Measurements from ENCODE around the gene CD96.
A peak's percentile ranks its signal among the peaks of the same experiment; 100 is the strongest.
"Not testable (repeated sequence)": the region's sequence is repeated elsewhere in the genome, so short reads cannot be mapped to it uniquely, and the experiment has no call there.

Gene CD96

GRCh38 chr3:111630638-111631037 lies 88.6 kb downstream of the CD96 start:
- DNase-seq = not testable (repeated sequence)

GRCh38 chr3:111635403-111635802 lies 93.4 kb downstream of the CD96 start:
- DNase-seq = no peak

GRCh38 chr3:111636366-111636885 lies 94.4 kb downstream of the CD96 start:
- no peak for DNase-seq

- no peak for DNase-seq
Measured at GRCh38 chr3:111639316-111639715, 97.3 kb downstream of the CD96 start.

- no peak for DNase-seq
Measured at GRCh38 chr3:111648991-111649579, 107.1 kb downstream of the CD96 start.

- DNase-seq = no peak
Measured at GRCh38 chr3:111650378-111651275, 108.6 kb downstream of the CD96 start.

- DNase-seq = no peak
Measured at GRCh38 chr3:111652492-111653180, 110.6 kb downstream of the CD96 start.

GRCh38 chr3:111653766-111654165 lies 111.8 kb downstream of the CD96 start:
- no peak for DNase-seq

GRCh38 chr3:111662012-111662411 lies 120.0 kb downstream of the CD96 start:
- DNase-seq = no peak

- no peak for DNase-seq
Measured at GRCh38 chr3:111662907-111663306, 120.9 kb downstream of the CD96 start.

GRCh38 chr3:111666041-111666735 lies 124.2 kb downstream of the CD96 start:
- no peak for DNase-seq

GRCh38 chr3:111667170-111667569 lies 125.2 kb downstream of the CD96 start:
- DNase-seq = no peak

- peak; percentile 87 for DNase-seq
Measured at GRCh38 chr3:111667621-111668239, 125.7 kb downstream of the CD96 start.

GRCh38 chr3:111668326-111668725 lies 126.3 kb downstream of the CD96 start:
- no peak for DNase-seq

GRCh38 chr3:111668888-111669488 lies 127.0 kb downstream of the CD96 start:
- peak; percentile 63 for DNase-seq

- no peak for DNase-seq
Measured at GRCh38 chr3:111669926-111670630, 128.1 kb downstream of the CD96 start.

GRCh38 chr3:111672461-111672860 lies 130.5 kb downstream of the CD96 start:
- not testable (repeated sequence) for DNase-seq

- DNase-seq = no peak
Measured at GRCh38 chr3:111675846-111676210, 133.8 kb downstream of the CD96 start.

GRCh38 chr3:111676211-111677006 lies 134.4 kb downstream of the CD96 start:
- no peak for DNase-seq

- no peak for DNase-seq
Measured at GRCh38 chr3:111677007-111677392, 135.0 kb downstream of the CD96 start.

Measured in CD4-positive, alpha-beta T cell treated with Interleukin-12 subunit alpha and Interleukin-12 subunit beta, for 1 hour (primary cell).